ENCODE data around the gene SPSB2. TPM values are rescaled to one million over a fixed set of nuclear protein-coding genes. Genes with fewer than 3 reads are reported as not detected.

Gene SPSB2
- total and polyA plus RNA-seq, 9 of the 15 experiments (the other 6 are each of a cell fraction or from before 2014, with no cell fraction given): 0.10 to 10.6 (median 1.9) TPM

- no peak overlapping the region for H3K4me3 ChIP-seq
- H2AFZ ChIP-seq (ENCODE audit: low read depth, low read length): no peak overlapping the region
- no TSS peak for BruUV-seq (replicated peaks)
- no peak overlapping the region; a peak in 1 of 4 replicates for H3K9ac ChIP-seq (ENCODE audit: insufficient read depth in 1 of 2, low read depth in 2 of 2, low read length in 2 of 2)
- H3K27me3 ChIP-seq (ENCODE audit: control insufficient read depth in 2 of 2, insufficient read depth in 2 of 2, low read length in 2 of 2): no peaks in the 10 kb centered on the region
- ChIA-PET POLR2A (interaction anchor here (0.9 to 11.3 kb wide), 3 partner anchors 8 to 10 kb away, joined by 3 to 174 read pairs (median 4); partner anchors contain the start of genes CDCA3, SPSB2 and USP5), CTCF (ENCODE audit: low intra/inter-chr PET ratio) (no interaction called here)
- H3K4me2 ChIP-seq (ENCODE audit: insufficient read depth, low read length): no peak overlapping the region
- no peaks in the 10 kb centered on the region for H3K9me1 ChIP-seq (ENCODE audit: control insufficient read depth, insufficient read depth, low read length)
- in situ Hi-C loops (cut with MboI) (no loop called here), intact Hi-C loops (cut with micrococcal nuclease) (no loop called here)
- ATAC-seq (no peak), FAIRE-seq (no peak), DNase-seq (ENCODE audit: extremely low read depth in 1 of 4, low spot score in 3 of 4) (no peak)
- H3K9me3 ChIP-seq (replicated peaks; ENCODE audit: control insufficient read depth, insufficient read depth, low read depth, low read length): no peaks in the 10 kb centered on the region
- peaks cover 19% of the 10 kb centered on the region for H3K79me2 ChIP-seq (ENCODE audit: control insufficient read depth, insufficient read depth, low read length)
- H3K36me3 ChIP-seq (ENCODE audit: control insufficient read depth, insufficient read depth, low read length): peaks cover 71% of the 10 kb centered on the region; the same call in 2 of the 3 replicates
- peaks cover 9% of the 10 kb centered on the region; the same call in 1 of the 2 replicates for H4K20me1 ChIP-seq (replicated peaks; ENCODE audit: control insufficient read depth, insufficient read depth, low read length)
- H3K27ac ChIP-seq (ENCODE audit: extremely low read depth, low read depth, low read length): no peak overlapping the region
- peaks cover 14 to 23% of the 10 kb centered on the region in 2 experiments; a peak in 4 of 5 replicates for H3K4me1 ChIP-seq (replicated peaks in 1 of 2; ENCODE audit: control insufficient read depth in 2 of 2, insufficient read depth in 2 of 2, low read length in 2 of 2)
- 92% methylated on average over 7 of the region's 16 CpGs for WGBS (ENCODE audit: insufficient coverage, low coverage, missing lambda C conversion rate)
- no peak for TF ChIP-seq ZNF75A (CRISPR knock-in tag; IDR thresholded peaks at IDR 0.05)
- TF ChIP-seq, protein P1, sequence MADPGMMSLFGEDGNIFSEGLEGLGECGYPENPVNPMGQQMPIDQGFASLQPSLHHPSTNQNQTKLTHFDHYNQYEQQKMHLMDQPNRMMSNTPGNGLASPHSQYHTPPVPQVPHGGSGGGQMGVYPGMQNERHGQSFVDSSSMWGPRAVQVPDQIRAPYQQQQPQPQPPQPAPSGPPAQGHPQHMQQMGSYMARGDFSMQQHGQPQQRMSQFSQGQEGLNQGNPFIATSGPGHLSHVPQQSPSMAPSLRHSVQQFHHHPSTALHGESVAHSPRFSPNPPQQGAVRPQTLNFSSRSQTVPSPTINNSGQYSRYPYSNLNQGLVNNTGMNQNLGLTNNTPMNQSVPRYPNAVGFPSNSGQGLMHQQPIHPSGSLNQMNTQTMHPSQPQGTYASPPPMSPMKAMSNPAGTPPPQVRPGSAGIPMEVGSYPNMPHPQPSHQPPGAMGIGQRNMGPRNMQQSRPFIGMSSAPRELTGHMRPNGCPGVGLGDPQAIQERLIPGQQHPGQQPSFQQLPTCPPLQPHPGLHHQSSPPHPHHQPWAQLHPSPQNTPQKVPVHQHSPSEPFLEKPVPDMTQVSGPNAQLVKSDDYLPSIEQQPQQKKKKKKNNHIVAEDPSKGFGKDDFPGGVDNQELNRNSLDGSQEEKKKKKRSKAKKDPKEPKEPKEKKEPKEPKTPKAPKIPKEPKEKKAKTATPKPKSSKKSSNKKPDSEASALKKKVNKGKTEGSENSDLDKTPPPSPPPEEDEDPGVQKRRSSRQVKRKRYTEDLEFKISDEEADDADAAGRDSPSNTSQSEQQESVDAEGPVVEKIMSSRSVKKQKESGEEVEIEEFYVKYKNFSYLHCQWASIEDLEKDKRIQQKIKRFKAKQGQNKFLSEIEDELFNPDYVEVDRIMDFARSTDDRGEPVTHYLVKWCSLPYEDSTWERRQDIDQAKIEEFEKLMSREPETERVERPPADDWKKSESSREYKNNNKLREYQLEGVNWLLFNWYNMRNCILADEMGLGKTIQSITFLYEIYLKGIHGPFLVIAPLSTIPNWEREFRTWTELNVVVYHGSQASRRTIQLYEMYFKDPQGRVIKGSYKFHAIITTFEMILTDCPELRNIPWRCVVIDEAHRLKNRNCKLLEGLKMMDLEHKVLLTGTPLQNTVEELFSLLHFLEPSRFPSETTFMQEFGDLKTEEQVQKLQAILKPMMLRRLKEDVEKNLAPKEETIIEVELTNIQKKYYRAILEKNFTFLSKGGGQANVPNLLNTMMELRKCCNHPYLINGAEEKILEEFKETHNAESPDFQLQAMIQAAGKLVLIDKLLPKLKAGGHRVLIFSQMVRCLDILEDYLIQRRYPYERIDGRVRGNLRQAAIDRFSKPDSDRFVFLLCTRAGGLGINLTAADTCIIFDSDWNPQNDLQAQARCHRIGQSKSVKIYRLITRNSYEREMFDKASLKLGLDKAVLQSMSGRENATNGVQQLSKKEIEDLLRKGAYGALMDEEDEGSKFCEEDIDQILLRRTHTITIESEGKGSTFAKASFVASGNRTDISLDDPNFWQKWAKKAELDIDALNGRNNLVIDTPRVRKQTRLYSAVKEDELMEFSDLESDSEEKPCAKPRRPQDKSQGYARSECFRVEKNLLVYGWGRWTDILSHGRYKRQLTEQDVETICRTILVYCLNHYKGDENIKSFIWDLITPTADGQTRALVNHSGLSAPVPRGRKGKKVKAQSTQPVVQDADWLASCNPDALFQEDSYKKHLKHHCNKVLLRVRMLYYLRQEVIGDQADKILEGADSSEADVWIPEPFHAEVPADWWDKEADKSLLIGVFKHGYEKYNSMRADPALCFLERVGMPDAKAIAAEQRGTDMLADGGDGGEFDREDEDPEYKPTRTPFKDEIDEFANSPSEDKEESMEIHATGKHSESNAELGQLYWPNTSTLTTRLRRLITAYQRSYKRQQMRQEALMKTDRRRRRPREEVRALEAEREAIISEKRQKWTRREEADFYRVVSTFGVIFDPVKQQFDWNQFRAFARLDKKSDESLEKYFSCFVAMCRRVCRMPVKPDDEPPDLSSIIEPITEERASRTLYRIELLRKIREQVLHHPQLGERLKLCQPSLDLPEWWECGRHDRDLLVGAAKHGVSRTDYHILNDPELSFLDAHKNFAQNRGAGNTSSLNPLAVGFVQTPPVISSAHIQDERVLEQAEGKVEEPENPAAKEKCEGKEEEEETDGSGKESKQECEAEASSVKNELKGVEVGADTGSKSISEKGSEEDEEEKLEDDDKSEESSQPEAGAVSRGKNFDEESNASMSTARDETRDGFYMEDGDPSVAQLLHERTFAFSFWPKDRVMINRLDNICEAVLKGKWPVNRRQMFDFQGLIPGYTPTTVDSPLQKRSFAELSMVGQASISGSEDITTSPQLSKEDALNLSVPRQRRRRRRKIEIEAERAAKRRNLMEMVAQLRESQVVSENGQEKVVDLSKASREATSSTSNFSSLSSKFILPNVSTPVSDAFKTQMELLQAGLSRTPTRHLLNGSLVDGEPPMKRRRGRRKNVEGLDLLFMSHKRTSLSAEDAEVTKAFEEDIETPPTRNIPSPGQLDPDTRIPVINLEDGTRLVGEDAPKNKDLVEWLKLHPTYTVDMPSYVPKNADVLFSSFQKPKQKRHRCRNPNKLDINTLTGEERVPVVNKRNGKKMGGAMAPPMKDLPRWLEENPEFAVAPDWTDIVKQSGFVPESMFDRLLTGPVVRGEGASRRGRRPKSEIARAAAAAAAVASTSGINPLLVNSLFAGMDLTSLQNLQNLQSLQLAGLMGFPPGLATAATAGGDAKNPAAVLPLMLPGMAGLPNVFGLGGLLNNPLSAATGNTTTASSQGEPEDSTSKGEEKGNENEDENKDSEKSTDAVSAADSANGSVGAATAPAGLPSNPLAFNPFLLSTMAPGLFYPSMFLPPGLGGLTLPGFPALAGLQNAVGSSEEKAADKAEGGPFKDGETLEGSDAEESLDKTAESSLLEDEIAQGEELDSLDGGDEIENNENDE (IDR thresholded peaks at IDR 0.05; ENCODE audit: low read depth, low read length): no peak
- TF ChIP-seq SIN3B (IDR thresholded peaks at IDR 0.05; ENCODE audit: low read depth): no peak
- no peak for TF ChIP-seq MTA3 (IDR thresholded peaks at IDR 0.05; ENCODE audit: borderline replicate concordance)
- TF ChIP-seq RFX1 (IDR thresholded peaks at IDR 0.05): no peak
- TF ChIP-seq ATF6 (CRISPR knock-in tag; IDR thresholded peaks at IDR 0.05): no peak
- no peak for TF ChIP-seq SIRT6 (IDR thresholded peaks at IDR 0.05; ENCODE audit: low read depth, low read length)
- no peak for TF ChIP-seq NONO (IDR thresholded peaks at IDR 0.05; ENCODE audit: low read depth in 2 of 2, low read length in 1 of 2)
Measured at GRCh38 chr12:6863586-6864321, 9.3 kb downstream of the SPSB2 start.

All from K562 (cell line).